ENCODE data around the gene TMC5. TPM values are rescaled to one million over a fixed set of nuclear protein-coding genes. Genes with fewer than 3 reads are reported as not detected.

Gene TMC5
- total and polyA plus RNA-seq, 2 donors (not counting 3 experiments of a cell fraction or from before 2014, with no cell fraction given): not detected

- Histone ChIP-seq H3K27ac (ENCODE audit: insufficient read depth, low read depth, low read length) (peak overlapping the region; percentile 44), H3K4me1 (ENCODE audit: control insufficient read depth, extremely low read depth, insufficient read depth, low read length) (peaks cover 21% of the 10 kb centered on the region), H3K9me1 (replicated peaks; ENCODE audit: control insufficient read depth, extremely low read depth, insufficient read depth, low read length) (no peaks in the 10 kb centered on the region), H3K9ac (replicated peaks; ENCODE audit: extremely low read depth, insufficient read depth, low read length) (peak overlapping the region; percentile 84), H4K20me1 (replicated peaks; ENCODE audit: control insufficient read depth, extremely low read depth, insufficient read depth, low read length) (no peaks in the 10 kb centered on the region), H3K27me3 (ENCODE audit: control insufficient read depth in 2 of 2, insufficient read depth in 2 of 2, low read length in 2 of 2) (no peaks in the 10 kb centered on the region), H3K4me2 (ENCODE audit: insufficient read depth, low read length) (peak overlapping the region; percentile 98), H3K36me3 (ENCODE audit: control insufficient read depth in 2 of 2, extremely low read depth in 1 of 2, insufficient read depth in 2 of 2, low read length in 2 of 2) (no peaks in the 10 kb centered on the region), H3K4me3 (replicated peaks in 1 of 3; ENCODE audit: insufficient read depth in 1 of 3, low read depth in 1 of 3, low read length in 3 of 3) (peak overlapping the region; percentile 60 to 95 (median 61)), H3K79me2 (ENCODE audit: control insufficient read depth, insufficient read depth, low read length) (peaks cover 31% of the 10 kb centered on the region), H2AFZ (ENCODE audit: low read depth, low read length) (peak overlapping the region; percentile 80), H3K9me3 (replicated peaks; ENCODE audit: control insufficient read depth, insufficient read depth, low read length) (no peaks in the 10 kb centered on the region)
- BruUV-seq (replicated peaks): no TSS peak
- dilution Hi-C loops (cut with MboI; ENCODE audit: extremely low pct_ligation_motif_present, low sequenced_read_pairs): no loop called here
- no peak for FAIRE-seq
- DNase-seq (ENCODE audit: low read depth, low spot score): no peak
- intact Hi-C loops (cut with micrococcal nuclease): loop anchor here (5.0 to 10.0 kb wide), 6 partner anchors 357 to 719 kb away; partner anchors contain the start of genes ARL6IP1, COQ7, SYT17 and TMC7
- ChIA-PET POLR2A (interaction anchor here (1.2 kb wide), 1 partner anchor 31 kb away, joined by 3 read pairs; no protein-coding TSS in a partner anchor), CTCF (interaction anchor here (0.9 to 3.0 kb wide), 7 partner anchors 16 to 59 kb away, joined by 3 to 28 read pairs (median 4); partner anchors contain the start of gene VPS35L)
- TF ChIP-seq GATA2 (IDR thresholded peaks at IDR 0.05; ENCODE audit: insufficient read depth, insufficient read length, low read depth, low read length) (no peak), FOS (IDR thresholded peaks at IDR 0.05; ENCODE audit: borderline replicate concordance, insufficient read depth, low read length) (no peak), POLR2A (IDR thresholded peaks at IDR 0.05; ENCODE audit: low read depth, low read length) (no peak), POLR2AphosphoS5 (IDR thresholded peaks at IDR 0.05; ENCODE audit: insufficient read depth, low read depth, low read length) (no peak), MYC (IDR thresholded peaks at IDR 0.05; ENCODE audit: low read depth, low read length) (no peak), JUN (IDR thresholded peaks at IDR 0.05; ENCODE audit: borderline replicate concordance, insufficient read depth, insufficient read length, low read depth) (no peak)
- TF ChIP-seq, protein P1, sequence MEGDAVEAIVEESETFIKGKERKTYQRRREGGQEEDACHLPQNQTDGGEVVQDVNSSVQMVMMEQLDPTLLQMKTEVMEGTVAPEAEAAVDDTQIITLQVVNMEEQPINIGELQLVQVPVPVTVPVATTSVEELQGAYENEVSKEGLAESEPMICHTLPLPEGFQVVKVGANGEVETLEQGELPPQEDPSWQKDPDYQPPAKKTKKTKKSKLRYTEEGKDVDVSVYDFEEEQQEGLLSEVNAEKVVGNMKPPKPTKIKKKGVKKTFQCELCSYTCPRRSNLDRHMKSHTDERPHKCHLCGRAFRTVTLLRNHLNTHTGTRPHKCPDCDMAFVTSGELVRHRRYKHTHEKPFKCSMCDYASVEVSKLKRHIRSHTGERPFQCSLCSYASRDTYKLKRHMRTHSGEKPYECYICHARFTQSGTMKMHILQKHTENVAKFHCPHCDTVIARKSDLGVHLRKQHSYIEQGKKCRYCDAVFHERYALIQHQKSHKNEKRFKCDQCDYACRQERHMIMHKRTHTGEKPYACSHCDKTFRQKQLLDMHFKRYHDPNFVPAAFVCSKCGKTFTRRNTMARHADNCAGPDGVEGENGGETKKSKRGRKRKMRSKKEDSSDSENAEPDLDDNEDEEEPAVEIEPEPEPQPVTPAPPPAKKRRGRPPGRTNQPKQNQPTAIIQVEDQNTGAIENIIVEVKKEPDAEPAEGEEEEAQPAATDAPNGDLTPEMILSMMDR (IDR thresholded peaks at IDR 0.05; ENCODE audit: extremely low read depth in 1 of 2, insufficient read depth in 1 of 2, low read depth in 1 of 2, low read length in 2 of 2): no peak
These were observed 106.6 kb downstream of the TMC5 start for GRCh38 chr16:19524356-19524615.
